ENCODE results near the gene LRFN3.

Gene LRFN3

GRCh38 chr19:35929876-35930275 lies 6.3 kb upstream of the LRFN3 start:
- Histone ChIP-seq H3K79me2 (ENCODE audit: low read length) (no peaks in the 10 kb centered on the region), H2AFZ (ENCODE audit: low read depth, low read length) (peak overlapping the region; percentile 29; the same call in 1 of the 2 replicates), H4K20me1 (ENCODE audit: insufficient read depth, low read length) (no peaks in the 10 kb centered on the region), H3K9ac (ENCODE audit: low read length) (no peak overlapping the region), H3K4me2 (ENCODE audit: low read length) (no peak overlapping the region), H3K27me3 (ENCODE audit: low read depth, low read length) (peaks cover 5% of the 10 kb centered on the region; the same call in 1 of the 2 replicates), H3K9me3 (ENCODE audit: insufficient read depth, low read length) (peaks cover 9% of the 10 kb centered on the region), H3K4me1 (ENCODE audit: low read length) (peaks cover 18% of the 10 kb centered on the region), H3K4me3 (ENCODE audit: low read length) (no peak overlapping the region), H3K36me3 (replicated peaks; ENCODE audit: low read depth, low read length) (no peaks in the 10 kb centered on the region), H3K27ac (ENCODE audit: low read length) (no peak overlapping the region)
- TF ChIP-seq EZH2phosphoT487 (IDR thresholded peaks at IDR 0.05; ENCODE audit: low read depth), result no peak
- no peak for TF ChIP-seq CTCF (IDR thresholded peaks at IDR 0.05; ENCODE audit: low read depth, low read length)

- Histone ChIP-seq H2AFZ (ENCODE audit: low read depth, low read length) (peak overlapping the region; percentile 88), H3K4me3 (ENCODE audit: low read length) (peak overlapping the region; percentile 79), H3K36me3 (replicated peaks; ENCODE audit: low read depth, low read length) (no peaks in the 10 kb centered on the region), H3K4me1 (ENCODE audit: low read length) (peaks cover 21% of the 10 kb centered on the region), H3K27ac (ENCODE audit: low read length) (peak overlapping the region; percentile 48), H3K79me2 (ENCODE audit: low read length) (no peaks in the 10 kb centered on the region), H3K9ac (ENCODE audit: low read length) (peak overlapping the region; percentile 72), H3K4me2 (ENCODE audit: low read length) (peak overlapping the region; percentile 87), H3K9me3 (ENCODE audit: insufficient read depth, low read length) (no peaks in the 10 kb centered on the region), H4K20me1 (ENCODE audit: insufficient read depth, low read length) (no peaks in the 10 kb centered on the region), H3K27me3 (ENCODE audit: low read depth, low read length) (no peaks in the 10 kb centered on the region)
- TF ChIP-seq CTCF (IDR thresholded peaks at IDR 0.05; ENCODE audit: low read depth, low read length) (peak; percentile 98), EZH2phosphoT487 (IDR thresholded peaks at IDR 0.05; ENCODE audit: low read depth) (no peak)
Observed at GRCh38 chr19:35931161-35931873, 4.9 kb upstream of the LRFN3 start.

- Histone ChIP-seq H4K20me1 (ENCODE audit: insufficient read depth, low read length) (no peaks in the 10 kb centered on the region), H3K27me3 (ENCODE audit: low read depth, low read length) (no peaks in the 10 kb centered on the region), H3K79me2 (ENCODE audit: low read length) (peaks cover 4% of the 10 kb centered on the region; the same call in 1 of the 2 replicates), H3K9me3 (ENCODE audit: insufficient read depth, low read length) (no peaks in the 10 kb centered on the region), H2AFZ (ENCODE audit: low read depth, low read length) (peak overlapping the region; percentile 88), H3K36me3 (replicated peaks; ENCODE audit: low read depth, low read length) (no peaks in the 10 kb centered on the region), H3K4me1 (ENCODE audit: low read length) (peaks cover 25% of the 10 kb centered on the region), H3K27ac (ENCODE audit: low read length) (no peak overlapping the region), H3K4me3 (ENCODE audit: low read length) (peak overlapping the region; percentile 68), H3K9ac (ENCODE audit: low read length) (peak overlapping the region; percentile 31; the same call in 1 of the 2 replicates), H3K4me2 (ENCODE audit: low read length) (peak overlapping the region; percentile 72)
- TF ChIP-seq CTCF (IDR thresholded peaks at IDR 0.05; ENCODE audit: low read depth, low read length) (peak; percentile 16; the same call in 1 of the 2 replicates), EZH2phosphoT487 (IDR thresholded peaks at IDR 0.05; ENCODE audit: low read depth) (no peak)
Observed at GRCh38 chr19:35931874-35932202, 4.3 kb upstream of the LRFN3 start.

GRCh38 chr19:35932291-35932936 lies 3.8 kb upstream of the LRFN3 start:
- Histone ChIP-seq H3K4me2 (ENCODE audit: low read length) (peak overlapping the region; percentile 72), H3K4me1 (ENCODE audit: low read length) (peaks cover 30% of the 10 kb centered on the region), H3K4me3 (ENCODE audit: low read length) (peak overlapping the region; percentile 68; the same call in 1 of the 2 replicates), H3K9me3 (ENCODE audit: insufficient read depth, low read length) (no peaks in the 10 kb centered on the region), H3K27ac (ENCODE audit: low read length) (no peak overlapping the region), H2AFZ (ENCODE audit: low read depth, low read length) (peak overlapping the region; percentile 88; the same call in 1 of the 2 replicates), H4K20me1 (ENCODE audit: insufficient read depth, low read length) (no peaks in the 10 kb centered on the region), H3K9ac (ENCODE audit: low read length) (peak overlapping the region; percentile 31; the same call in 1 of the 2 replicates), H3K36me3 (replicated peaks; ENCODE audit: low read depth, low read length) (no peaks in the 10 kb centered on the region), H3K79me2 (ENCODE audit: low read length) (peaks cover 10% of the 10 kb centered on the region; the same call in 1 of the 2 replicates), H3K27me3 (ENCODE audit: low read depth, low read length) (no peaks in the 10 kb centered on the region)
- no peak for TF ChIP-seq CTCF (IDR thresholded peaks at IDR 0.05; ENCODE audit: low read depth, low read length)
- TF ChIP-seq EZH2phosphoT487 (IDR thresholded peaks at IDR 0.05; ENCODE audit: low read depth), result no peak
